GM12878 (cell line): Measurements from ENCODE around the gene FLOT1. TPM values are rescaled to one million over a fixed set of nuclear protein-coding genes. Genes with fewer than 3 reads are reported as not detected.
"Not testable (repeated sequence)": the region's sequence is repeated elsewhere in the genome, so short reads cannot be mapped to it uniquely, and the experiment has no call there.

Experiments
- ATAC-seq: fragments of 200-7000 bp; cut with Tn5 transposase; 3 replicates; pipeline ENCODE4 v1.9.1; 2020; ENCODE audit warnings: mild to moderate bottlenecking, moderate library complexity
- BruUV-seq: library from RNA; stranded (reverse); fragments of 400-500 nt; replicated peaks from 2 replicates; lab custom pipeline; 2021; lab: Mats Ljungman, UMichigan
- CTCF ChIA-PET: fragments of 300-600 bp; sonication (Branson Sonifier 250); formaldehyde crosslinking; extraction: SDS; loops from one replicate; lab custom pipeline; 2021; ENCODE audit warnings: inconsistent platforms; lab: Yijun Ruan, JAX
- POLR2A ChIA-PET: fragments of 350-600 bp; formaldehyde crosslinking; extraction: SDS; loops from one replicate; lab custom pipeline; 2021; ENCODE audit warnings: inconsistent platforms; lab: Charles Lee
- RAD21 ChIA-PET: fragments of 300-600 bp; sonication (Branson Sonifier 250); formaldehyde crosslinking; loops from one replicate; lab custom pipeline; 2023; ENCODE audit warnings: antibody characterized with exemption; ENCODE audit not compliant: unreplicated experiment; lab: Charles Lee
- SMC1A ChIA-PET: fragments of 300-600 bp; sonication (Branson Sonifier 250); formaldehyde crosslinking; loops from one replicate; lab custom pipeline; 2023; ENCODE audit not compliant: unreplicated experiment, uncharacterized antibody; lab: Charles Lee
- DNase-seq: peaks from one replicate; pipeline ENCODE4 v3.0.0-alpha.2; 2011; ENCODE audit warnings: low read depth, low spot score
- FAIRE-seq: peaks from 3 replicates; lab custom pipeline; 2011; peaks lifted over from hg19 to GRCh38; lab: Jason Lieb, UNC
- H2AFZ ChIP-seq: 2 replicates; pipeline ENCODE4 v1.6.0; 2011; ENCODE audit warnings: low read depth, low read length, control low read depth; ENCODE audit not compliant: control insufficient read depth
- H3K27ac ChIP-seq: 2 replicates; pipeline ENCODE4 v1.5.1; 2011; ENCODE audit warnings: control low read depth; ENCODE audit not compliant: control insufficient read depth, insufficient read depth
- H3K27me3 ChIP-seq, 2 experiments: replicated peaks in 1 of 2; 2 replicates each; pipeline versions ENCODE4 v1.6.0 to v1.6.1; 2011; ENCODE audit warnings: low read length in 1 of 2; ENCODE audit not compliant: control insufficient read depth in 2 of 2, insufficient read depth in 2 of 2
- H3K36me3 ChIP-seq, 2 experiments: 2 replicates each; pipeline ENCODE4 v1.5.1; 2011; ENCODE audit warnings: low read length in 1 of 2; ENCODE audit not compliant: control insufficient read depth in 2 of 2, insufficient read depth in 2 of 2
- H3K4me1 ChIP-seq: 2 replicates; pipeline ENCODE4 v1.6.1; 2011; ENCODE audit warnings: mild to moderate bottlenecking, low read length, moderate library complexity, mixed read lengths; ENCODE audit not compliant: control insufficient read depth, insufficient read depth
- H3K4me2 ChIP-seq: 2 replicates; pipeline ENCODE4 v1.6.0; 2011; ENCODE audit warnings: control low read depth; ENCODE audit not compliant: control insufficient read depth, insufficient read depth
- H3K4me3 ChIP-seq: fragments of 200-600 bp; sonication (generic); 2 replicates; pipeline ENCODE4 v1.5.1; 2016
- H3K79me2 ChIP-seq: 2 replicates; pipeline ENCODE4 v1.6.0; 2011; ENCODE audit warnings: low read length; ENCODE audit not compliant: control insufficient read depth, insufficient read depth
- H3K9ac ChIP-seq: 2 replicates; pipeline ENCODE4 v1.8.0; 2011; ENCODE audit warnings: low read length, control low read depth, mixed read lengths; ENCODE audit not compliant: control insufficient read depth, insufficient read depth
- H3K9me3 ChIP-seq: replicated peaks from 3 replicates; pipeline ENCODE4 v1.5.1; 2011; ENCODE audit warnings: mild to moderate bottlenecking, low read length; ENCODE audit not compliant: control insufficient read depth, insufficient read depth
- H4K20me1 ChIP-seq: 2 replicates; pipeline ENCODE4 v1.6.0; 2011; ENCODE audit not compliant: control insufficient read depth, insufficient read depth
- POLR2A ChIP-seq: IDR thresholded peaks from 2 replicates; pipeline ENCODE4 v1.6.1; 2011; ENCODE audit warnings: low read depth, mild to moderate bottlenecking, low read length
- POLR2AphosphoS5 ChIP-seq: IDR thresholded peaks from 2 replicates; pipeline ENCODE4 v1.6.1; 2011; ENCODE audit warnings: mild to moderate bottlenecking, low read length, inconsistent platforms
- WGBS: methylation state at CpG from one replicate; pipeline ENCODE4 v1.1.6; 2016; ENCODE audit warnings: low lambda C conversion rate; ENCODE audit not compliant: insufficient replicate concordance, insufficient coverage; ENCODE audit errors: missing lambda C conversion rate; 5-methylcytosine and 5-hydroxymethylcytosine counted together
- in situ Hi-C: fragments of 300-500 bp; cut with MboI; formaldehyde crosslinking; loops from 9 replicates; pipeline ENCODE4 v1.14.3; 2018; ENCODE audit warnings: mixed read lengths
- intact Hi-C: fragments of 100-400 bp; cut with micrococcal nuclease; formaldehyde crosslinking; loops from one replicate; pipeline ENCODE4 v1.14.2; 2022; ENCODE audit not compliant: unreplicated experiment
- polyA plus RNA-seq, 11 experiments: library from polyadenylated mRNA; depleted of rRNA in 4 of 11; unstranded in 6 of 11; stranded (reverse) in 5 of 11; fragments of >200 nt; fragmentation: Nextera tagmentation in 4 of 11; fragmentation: Illumina TruSeq in 1 of 11; extraction: Ambion mirVana in 4 of 11; extraction: Trizol in 1 of 11; gene quantifications; 1 replicate in 1 of 11; 2 replicates in 10 of 11; pipeline versions ENCODE4 v1.2.1 to v1.2.3, GENCODE V29; 2011 to 2016; ENCODE audit warnings: inconsistent platforms in 2 of 11, missing spikeins in 2 of 11, low read depth in 1 of 11
- total RNA-seq, 4 experiments: library from RNA; depleted of rRNA in 3 of 4; stranded (reverse); fragments of >200 nt in 3 of 4; fragmentation: Illumina TruSeq in 1 of 4; extraction: Trizol in 1 of 4; gene quantifications; 2 replicates each; pipeline versions ENCODE4 v1.2.1 to v1.2.3, GENCODE V29; 2013 to 2021

Gene FLOT1
- total and polyA plus RNA-seq, 10 of the 15 experiments (the other 5 are each of a cell fraction or from before 2014, with no cell fraction given): 12.3 to 153 (median 112) TPM

DNA sequence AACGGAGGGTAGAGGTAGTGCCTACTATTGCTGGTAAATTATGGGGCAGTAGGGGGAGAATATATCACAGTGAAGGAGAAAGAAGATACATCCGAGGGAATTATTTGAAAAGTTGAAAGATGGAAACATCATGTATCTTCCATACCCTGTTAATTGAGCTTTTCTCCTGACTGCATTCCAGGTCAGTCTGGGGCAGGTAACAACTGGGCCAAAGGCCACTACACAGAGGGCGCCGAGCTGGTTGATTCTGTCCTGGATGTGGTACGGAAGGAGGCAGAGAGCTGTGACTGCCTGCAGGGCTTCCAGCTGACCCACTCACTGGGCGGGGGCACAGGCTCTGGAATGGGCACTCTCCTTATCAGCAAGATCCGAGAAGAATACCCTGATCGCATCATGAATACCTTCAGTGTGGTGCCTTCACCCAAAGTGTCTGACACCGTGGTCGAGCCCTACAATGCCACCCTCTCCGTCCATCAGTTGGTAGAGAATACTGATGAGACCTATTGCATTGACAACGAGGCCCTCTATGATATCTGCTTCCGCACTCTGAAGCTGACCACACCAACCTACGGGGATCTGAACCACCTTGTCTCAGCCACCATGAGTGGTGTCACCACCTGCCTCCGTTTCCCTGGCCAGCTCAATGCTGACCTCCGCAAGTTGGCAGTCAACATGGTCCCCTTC, 19.2 kb downstream of the FLOT1 start:
- H2AFZ ChIP-seq: not testable (repeated sequence)
- TF ChIP-seq POLR2A: peak; percentile 17; the same call in 1 of the 2 replicates
- TF ChIP-seq POLR2AphosphoS5: 0 out of 2 replicates have a peak, but pooled peaks have one; percentile 27
- TF ChIP-seq, all 136 proteins: peak for 2; not testable (repeated sequence) for 134
- Histone ChIP-seq H3K4me3 (peak overlapping the region; percentile 88), H3K36me3 (peaks cover 21 to 24% of the 10 kb centered on the region in 2 experiments), H3K79me2 (peaks cover 69% of the 10 kb centered on the region), H3K9ac (peak overlapping the region; percentile 86), H3K4me1 (peaks cover 12% of the 10 kb centered on the region), H3K4me2 (peak overlapping the region; percentile 81)
- CTCF ChIA-PET: interaction anchor here (0.6 to 22.7 kb wide), 21 partner anchors 8 to 239 kb away, joined by 3 to 487 read pairs (median 5); partner anchors contain the start of genes DHX16, NRM and VARS2
- ATAC-seq, H3K27me3 ChIP-seq, DNase-seq, in situ Hi-C loops, H4K20me1 ChIP-seq, H3K27ac ChIP-seq, BruUV-seq, intact Hi-C loops, H3K9me3 ChIP-seq: not testable (repeated sequence)
- peak; percentile 44 for FAIRE-seq
- 43% methylated on average over 16 of the region's 16 CpGs for WGBS
- SMC1A ChIA-PET: interaction anchor here (0.6 to 17.7 kb wide), 13 partner anchors 8 to 364 kb away, joined by 3 to 265 read pairs (median 4); partner anchors contain the start of genes DHX16 and MRPS18B
- RAD21 ChIA-PET: interaction anchor here (1.0 to 11.2 kb wide), 9 partner anchors 9 to 190 kb away, joined by 4 to 209 read pairs (median 10); partner anchors contain the start of genes DHX16 and VARS2
- POLR2A ChIA-PET: interaction anchor here (0.5 to 11.6 kb wide), 6 partner anchors 14 to 158 kb away, joined by 4 to 200 read pairs (median 12); partner anchors contain the start of gene NRM
